Measurements from ENCODE around the gene FIBP. TPM values are rescaled to one million over a fixed set of nuclear protein-coding genes. Genes with fewer than 3 reads are reported as not detected.

Gene FIBP
- total RNA-seq, 1 experiment from 2014 or later, result 80.8 TPM

DNA sequence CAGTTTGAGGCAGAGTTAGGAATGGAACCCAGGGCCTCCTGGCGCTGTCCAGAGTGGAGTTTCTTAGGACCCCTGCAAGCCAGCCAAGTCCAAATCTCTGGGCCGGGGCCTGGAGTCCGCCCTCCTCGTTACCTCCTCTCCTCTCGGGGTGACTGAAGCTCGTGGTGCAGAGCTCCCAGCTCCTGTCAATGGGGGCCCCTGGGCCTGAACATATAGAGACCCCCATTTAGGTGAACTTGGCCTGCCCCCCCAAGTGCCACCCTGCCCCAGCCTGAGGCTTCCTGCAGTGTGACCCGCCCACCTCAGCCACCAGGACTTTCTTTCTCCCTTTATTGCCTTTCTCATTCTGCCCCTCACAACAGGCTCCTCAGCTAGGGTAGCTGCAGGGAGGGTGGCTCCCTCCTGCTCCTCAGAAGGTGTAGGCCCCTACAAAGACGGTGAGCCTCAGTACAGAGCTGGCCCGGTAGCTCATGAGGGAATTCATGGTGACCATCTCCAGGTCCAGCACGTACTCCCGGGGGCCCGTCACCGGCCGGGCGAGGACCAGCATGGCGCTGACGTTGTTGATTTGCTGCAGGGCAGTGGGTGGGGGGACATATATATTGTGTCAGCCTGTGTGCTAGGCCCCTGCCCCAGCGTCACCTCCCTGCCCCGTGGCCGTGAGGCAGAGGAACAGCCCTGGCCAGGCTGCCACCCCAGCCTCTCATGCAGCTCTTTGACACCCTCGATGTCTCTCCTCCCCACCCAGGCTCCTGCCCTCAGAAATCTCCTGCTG, 21.6 kb downstream of the FIBP start:
- Mint-ChIP-seq H3K27ac (ENCODE audit: low read depth, unreplicated experiment) (no peak overlapping the region), H3K4me3 (ENCODE audit: unreplicated experiment) (no peak overlapping the region)
- no peak for DNase-seq (ENCODE audit: unreplicated experiment)

DNA sequence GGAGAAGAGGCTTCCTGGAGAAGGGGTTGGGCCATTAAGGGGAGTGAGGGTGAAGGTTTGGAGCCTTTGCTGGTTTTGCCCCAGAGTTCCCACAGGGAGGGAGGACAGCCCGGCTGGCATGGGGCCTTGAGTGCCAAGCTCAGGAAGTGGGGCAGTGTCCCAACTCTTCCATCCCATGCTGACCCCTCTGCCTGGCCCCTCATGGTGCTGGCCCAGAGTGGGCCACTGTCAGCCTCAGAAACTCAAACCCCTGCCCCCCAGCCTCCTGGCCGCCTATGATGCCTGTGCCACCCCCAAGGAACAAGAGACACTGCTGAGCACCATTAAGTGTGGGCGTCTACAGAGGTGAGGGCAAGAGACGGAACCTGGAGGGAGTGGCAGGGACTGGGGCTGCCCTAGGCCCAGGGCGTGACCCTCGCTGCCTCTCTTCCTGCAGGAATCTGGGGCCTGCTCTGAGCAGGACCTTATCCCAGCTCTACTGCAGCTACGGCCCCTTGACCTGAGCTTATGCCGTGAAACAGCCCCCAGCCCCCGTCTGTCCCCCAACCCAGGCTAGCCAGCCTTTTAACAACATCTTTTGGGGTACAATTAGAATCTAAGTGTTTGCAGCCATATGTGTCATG, 22.6 kb downstream of the FIBP start:
- ChIA-PET CTCF (no interaction called here), POLR2A (no interaction called here)
- TF ChIP-seq, protein P1, sequence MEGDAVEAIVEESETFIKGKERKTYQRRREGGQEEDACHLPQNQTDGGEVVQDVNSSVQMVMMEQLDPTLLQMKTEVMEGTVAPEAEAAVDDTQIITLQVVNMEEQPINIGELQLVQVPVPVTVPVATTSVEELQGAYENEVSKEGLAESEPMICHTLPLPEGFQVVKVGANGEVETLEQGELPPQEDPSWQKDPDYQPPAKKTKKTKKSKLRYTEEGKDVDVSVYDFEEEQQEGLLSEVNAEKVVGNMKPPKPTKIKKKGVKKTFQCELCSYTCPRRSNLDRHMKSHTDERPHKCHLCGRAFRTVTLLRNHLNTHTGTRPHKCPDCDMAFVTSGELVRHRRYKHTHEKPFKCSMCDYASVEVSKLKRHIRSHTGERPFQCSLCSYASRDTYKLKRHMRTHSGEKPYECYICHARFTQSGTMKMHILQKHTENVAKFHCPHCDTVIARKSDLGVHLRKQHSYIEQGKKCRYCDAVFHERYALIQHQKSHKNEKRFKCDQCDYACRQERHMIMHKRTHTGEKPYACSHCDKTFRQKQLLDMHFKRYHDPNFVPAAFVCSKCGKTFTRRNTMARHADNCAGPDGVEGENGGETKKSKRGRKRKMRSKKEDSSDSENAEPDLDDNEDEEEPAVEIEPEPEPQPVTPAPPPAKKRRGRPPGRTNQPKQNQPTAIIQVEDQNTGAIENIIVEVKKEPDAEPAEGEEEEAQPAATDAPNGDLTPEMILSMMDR (IDR thresholded peaks at IDR 0.05; ENCODE audit: unreplicated experiment), result no peak
- BruUV-seq (replicated peaks), result no TSS peak
- Mint-ChIP-seq H3K27ac (ENCODE audit: low read depth, unreplicated experiment) (no peak overlapping the region), H3K4me3 (ENCODE audit: unreplicated experiment) (no peak overlapping the region), H3K4me1 (ENCODE audit: insufficient read depth, unreplicated experiment) (peaks cover 13% of the 10 kb centered on the region), H3K27me3 (ENCODE audit: insufficient read depth, unreplicated experiment) (no peaks in the 10 kb centered on the region), H3K36me3 (ENCODE audit: insufficient read depth, unreplicated experiment) (peaks cover 38% of the 10 kb centered on the region), H3K9me3 (ENCODE audit: unreplicated experiment) (no peaks in the 10 kb centered on the region)
- intact Hi-C loops (cut with micrococcal nuclease), result no loop called here
- no peak for DNase-seq (ENCODE audit: unreplicated experiment)

More for the DNA sequence above, 21.6 kb downstream of the FIBP start:
- intact Hi-C loops (cut with micrococcal nuclease), result no loop called here
- Mint-ChIP-seq H3K36me3 (ENCODE audit: insufficient read depth, unreplicated experiment) (peaks cover 36% of the 10 kb centered on the region), H3K4me1 (ENCODE audit: insufficient read depth, unreplicated experiment) (peaks cover 7% of the 10 kb centered on the region), H3K9me3 (ENCODE audit: unreplicated experiment) (no peaks in the 10 kb centered on the region), H3K27me3 (ENCODE audit: insufficient read depth, unreplicated experiment) (no peaks in the 10 kb centered on the region)
- CTCF ChIA-PET, result interaction anchor here (0.8 to 1.3 kb wide), 2 partner anchors 18 to 21 kb away, joined by 3 to 4 read pairs; partner anchors contain the start of gene FIBP
- TF ChIP-seq, protein P1 (IDR thresholded peaks at IDR 0.05; ENCODE audit: unreplicated experiment), result no peak
- POLR2A ChIA-PET, result interaction anchor here (0.6 to 0.8 kb wide), 2 partner anchors 9 to 205 kb away, joined by 3 to 4 read pairs; partner anchors contain the start of gene CFL1
- no TSS peak for BruUV-seq (replicated peaks)

DNA sequence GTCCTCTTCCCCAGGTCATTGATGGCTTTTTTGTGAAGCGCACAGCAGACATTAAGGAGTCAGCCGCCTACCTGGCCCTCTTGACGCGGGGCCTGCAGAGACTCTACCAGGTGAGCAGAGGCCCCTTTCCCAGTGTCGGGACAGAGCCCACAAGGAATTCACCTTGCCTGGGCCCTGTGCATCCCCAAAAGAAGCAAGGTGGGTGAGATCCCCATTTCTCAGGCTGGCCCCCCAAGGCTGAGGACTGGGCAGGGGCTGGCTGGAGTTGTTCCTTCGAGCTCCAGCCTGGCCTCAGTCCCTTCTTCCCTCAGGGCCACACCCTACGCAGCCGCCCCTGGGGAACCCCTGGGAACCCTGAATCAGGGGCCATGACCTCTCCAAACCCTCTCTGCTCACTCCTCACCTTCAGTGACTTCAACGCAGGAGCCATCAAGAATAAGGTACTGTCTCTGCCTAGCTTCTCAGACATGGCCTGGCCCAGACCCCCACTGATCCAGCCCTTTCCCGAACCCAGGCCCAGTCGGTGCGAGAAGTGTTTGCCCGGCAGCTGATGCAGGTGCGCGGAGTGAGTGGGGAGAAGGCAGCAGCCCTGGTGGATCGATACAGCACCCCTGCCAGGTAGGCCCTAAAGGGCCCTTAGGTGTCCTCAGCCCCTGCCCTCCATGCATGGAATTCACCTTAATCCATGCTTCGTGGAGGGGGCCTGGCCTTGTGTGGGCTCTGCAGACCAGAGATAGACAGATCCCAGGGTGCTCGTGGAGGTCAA, 23.4 kb downstream of the FIBP start:
- POLR2A ChIA-PET, result no interaction called here
- H3K27me3 Mint-ChIP-seq (ENCODE audit: insufficient read depth, unreplicated experiment), result no peaks in the 10 kb centered on the region
- no peak for DNase-seq (ENCODE audit: unreplicated experiment)
- no TSS peak for BruUV-seq (replicated peaks)
- H3K9me3 Mint-ChIP-seq (ENCODE audit: unreplicated experiment), result no peaks in the 10 kb centered on the region
- peaks cover 17% of the 10 kb centered on the region for H3K4me1 Mint-ChIP-seq (ENCODE audit: insufficient read depth, unreplicated experiment)
- peaks cover 38% of the 10 kb centered on the region for H3K36me3 Mint-ChIP-seq (ENCODE audit: insufficient read depth, unreplicated experiment)
- intact Hi-C loops (cut with micrococcal nuclease), result no loop called here
- TF ChIP-seq, protein P1 (IDR thresholded peaks at IDR 0.05; ENCODE audit: unreplicated experiment), result no peak
- CTCF ChIA-PET, result interaction anchor here (1.0 kb wide), 1 partner anchor 36 kb away, joined by 4 read pairs; the partner anchor contains the start of gene FOSL1
- H3K27ac Mint-ChIP-seq (ENCODE audit: low read depth, unreplicated experiment), result no peak overlapping the region
- no peak overlapping the region for H3K4me3 Mint-ChIP-seq (ENCODE audit: unreplicated experiment)

Data from MCF 10A (cell line).